ENCODE data around the gene CNTN4. TPM values are rescaled to one million over a fixed set of nuclear protein-coding genes. Genes with fewer than 3 reads are reported as not detected.

CNTN4 gene
- total and polyA plus RNA-seq, 4 donors: 1.2 to 3.8 (median 2.6) TPM

GRCh38 chr3:2659896-2660295 lies 561.2 kb downstream of the CNTN4 start (continued):
- TF ChIP-seq REST (IDR thresholded peaks at IDR 0.05) (no peak), EGR1 (IDR thresholded peaks at IDR 0.05; ENCODE audit: low read depth in 2 of 2) (no peak), FOXA2 (IDR thresholded peaks at IDR 0.05) (no peak)

- H3K4me3 ChIP-seq (ENCODE audit: low read depth in 1 of 3, low read length in 3 of 3): no peak overlapping the region
- no peaks in the 10 kb centered on the region for H3K27me3 ChIP-seq (ENCODE audit: control insufficient read depth in 4 of 4, insufficient read depth in 4 of 4, low read length in 3 of 4)
- TF ChIP-seq JUND (IDR thresholded peaks at IDR 0.05): no peak
- no peak for TF ChIP-seq EGR1 (IDR thresholded peaks at IDR 0.05; ENCODE audit: low read depth in 2 of 2)
- TF ChIP-seq GABPA (IDR thresholded peaks at IDR 0.05 in 1 of 2, conservative IDR thresholded peaks at IDR 0.05 in 1 of 2): no peak
- no peak for TF ChIP-seq FOXA1 (IDR thresholded peaks at IDR 0.05)
- no peak for TF ChIP-seq SP1 (IDR thresholded peaks at IDR 0.05)
- no peak for TF ChIP-seq REST (IDR thresholded peaks at IDR 0.05)
- no peak for TF ChIP-seq MAX (IDR thresholded peaks at IDR 0.05)
- no peak for TF ChIP-seq RXRA (IDR thresholded peaks at IDR 0.05)
- TF ChIP-seq, protein P1, sequence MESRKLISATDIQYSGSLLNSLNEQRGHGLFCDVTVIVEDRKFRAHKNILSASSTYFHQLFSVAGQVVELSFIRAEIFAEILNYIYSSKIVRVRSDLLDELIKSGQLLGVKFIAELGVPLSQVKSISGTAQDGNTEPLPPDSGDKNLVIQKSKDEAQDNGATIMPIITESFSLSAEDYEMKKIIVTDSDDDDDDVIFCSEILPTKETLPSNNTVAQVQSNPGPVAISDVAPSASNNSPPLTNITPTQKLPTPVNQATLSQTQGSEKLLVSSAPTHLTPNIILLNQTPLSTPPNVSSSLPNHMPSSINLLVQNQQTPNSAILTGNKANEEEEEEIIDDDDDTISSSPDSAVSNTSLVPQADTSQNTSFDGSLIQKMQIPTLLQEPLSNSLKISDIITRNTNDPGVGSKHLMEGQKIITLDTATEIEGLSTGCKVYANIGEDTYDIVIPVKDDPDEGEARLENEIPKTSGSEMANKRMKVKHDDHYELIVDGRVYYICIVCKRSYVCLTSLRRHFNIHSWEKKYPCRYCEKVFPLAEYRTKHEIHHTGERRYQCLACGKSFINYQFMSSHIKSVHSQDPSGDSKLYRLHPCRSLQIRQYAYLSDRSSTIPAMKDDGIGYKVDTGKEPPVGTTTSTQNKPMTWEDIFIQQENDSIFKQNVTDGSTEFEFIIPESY (IDR thresholded peaks at IDR 0.05): no peak
- no peak for TF ChIP-seq CTCF (IDR thresholded peaks at IDR 0.05; ENCODE audit: low read depth, low read length, missing input control)
- TF ChIP-seq RAD21 (IDR thresholded peaks at IDR 0.05): no peak
- H3K9me3 ChIP-seq (ENCODE audit: control insufficient read depth in 4 of 4, low read length in 3 of 4): no peaks in the 10 kb centered on the region
- H3K4me1 ChIP-seq (ENCODE audit: control insufficient read depth in 4 of 4, insufficient read depth in 4 of 4, low read length in 3 of 4): no peaks in the 10 kb centered on the region
- no peak overlapping the region for H3K9ac ChIP-seq (ENCODE audit: low read depth in 1 of 2, low read length in 2 of 2)
- no peak for DNase-seq (ENCODE audit: low spot score)
- WGBS: 78% methylated on average over 1 of the region's 1 CpG
- H3K27ac ChIP-seq (ENCODE audit: low read depth in 1 of 2, low read length in 2 of 2): no peak overlapping the region
- no peaks in the 10 kb centered on the region for H3K36me3 ChIP-seq (ENCODE audit: control insufficient read depth in 4 of 4, insufficient read depth in 3 of 4, low read depth in 1 of 4, low read length in 3 of 4)
Observed at GRCh38 chr3:2661078-2661477, 562.4 kb downstream of the CNTN4 start.

Data from liver (tissue), 9 donors.